CD4-positive, alpha-beta T cell treated with Interleukin-4 for 4 hours (primary cell): ENCODE measurements around the gene GAS2L1.

Experiments used
- DNase-seq: peaks from one replicate; pipeline ENCODE4 v3.0.0-alpha.2; 2020

The GAS2L1 gene

DNA sequence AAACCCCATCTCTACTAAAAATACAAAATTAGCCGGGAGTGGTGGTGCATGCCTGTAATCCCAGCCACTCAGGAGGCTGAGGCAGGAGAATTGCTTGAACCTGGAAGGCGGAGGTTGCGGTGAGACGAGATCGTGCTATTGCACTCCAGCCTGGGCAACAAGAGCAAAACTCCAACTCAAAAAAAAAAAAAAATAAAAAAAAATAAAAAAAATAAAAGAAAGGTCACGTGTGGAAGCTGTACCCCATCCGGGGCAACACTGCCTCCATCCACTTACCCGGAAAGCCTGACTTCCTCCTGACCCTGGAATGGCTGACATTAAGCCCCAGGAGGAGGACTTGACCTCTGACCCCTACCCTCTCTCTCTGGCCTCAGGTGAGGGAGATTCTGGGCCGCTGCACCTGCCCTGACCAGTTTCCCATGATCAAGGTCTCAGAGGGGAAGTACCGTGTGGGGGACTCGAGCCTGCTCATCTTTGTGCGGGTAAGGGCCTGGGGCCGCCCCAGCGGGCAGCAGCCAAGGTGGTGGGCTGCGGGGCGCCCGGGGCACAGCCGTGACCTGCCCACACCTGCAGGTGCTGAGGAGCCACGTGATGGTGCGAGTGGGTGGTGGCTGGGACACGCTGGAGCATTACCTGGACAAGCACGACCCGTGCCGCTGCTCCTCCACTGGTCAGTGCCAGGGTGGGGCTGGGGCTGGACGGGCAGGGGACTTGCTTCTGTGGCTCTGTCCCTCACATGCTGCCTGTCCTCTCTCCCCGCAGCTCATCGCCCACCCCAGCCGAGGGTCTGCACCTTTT, 3.8 kb downstream of the GAS2L1 start:
- no peak for DNase-seq

DNA sequence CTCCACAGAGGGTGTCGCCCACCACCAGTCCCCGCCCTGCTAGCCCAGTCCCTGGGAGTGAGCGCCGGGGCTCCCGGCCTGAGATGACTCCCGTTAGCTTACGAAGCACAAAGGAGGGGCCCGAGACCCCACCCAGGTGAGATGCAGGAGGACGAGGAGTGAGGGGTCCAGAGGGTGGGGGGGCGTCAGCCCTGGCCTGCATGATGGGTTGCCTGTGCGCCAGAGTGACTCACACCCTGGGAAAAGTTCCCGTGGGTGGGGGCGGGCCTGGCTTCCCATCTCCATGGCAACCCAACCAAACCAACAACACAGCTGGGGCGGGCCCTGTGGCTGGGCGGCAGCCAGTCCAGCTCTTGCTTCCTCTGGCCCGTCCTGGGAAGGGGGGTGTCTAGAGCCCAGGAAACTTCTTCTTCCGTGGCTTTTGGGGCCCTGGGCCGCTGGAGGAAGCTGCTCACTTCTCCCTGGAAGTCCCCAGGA, 4.5 kb downstream of the GAS2L1 start:
- DNase-seq, result peak; percentile 73

DNA sequence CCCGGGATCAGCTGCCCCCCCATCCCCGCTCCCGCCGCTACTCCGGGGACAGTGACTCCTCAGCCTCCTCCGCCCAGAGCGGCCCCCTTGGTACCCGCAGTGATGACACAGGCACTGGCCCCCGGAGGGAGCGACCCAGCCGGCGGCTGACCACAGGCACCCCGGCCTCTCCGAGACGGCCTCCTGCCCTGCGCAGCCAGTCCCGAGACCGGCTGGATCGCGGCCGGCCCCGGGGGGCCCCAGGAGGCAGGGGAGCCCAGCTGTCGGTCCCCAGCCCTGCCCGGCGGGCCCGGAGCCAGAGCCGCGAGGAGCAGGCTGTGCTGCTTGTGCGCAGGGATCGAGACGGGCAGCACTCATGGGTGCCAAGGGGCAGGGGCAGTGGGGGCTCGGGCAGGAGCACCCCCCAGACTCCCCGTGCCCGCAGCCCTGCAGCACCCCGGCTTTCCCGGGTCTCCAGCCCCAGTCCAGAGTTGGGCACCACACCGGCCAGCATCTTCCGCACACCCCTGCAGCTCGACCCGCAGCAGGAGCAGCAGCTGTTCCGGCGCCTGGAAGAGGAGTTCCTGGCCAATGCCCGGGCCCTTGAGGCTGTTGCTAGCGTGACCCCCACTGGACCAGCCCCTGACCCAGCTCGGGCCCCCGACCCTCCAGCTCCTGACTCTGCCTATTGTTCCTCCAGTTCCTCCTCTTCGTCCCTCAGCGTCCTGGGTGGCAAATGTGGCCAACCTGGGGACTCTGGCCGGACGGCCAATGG, 5.2 kb downstream of the GAS2L1 start:
- no peak for DNase-seq

DNA sequence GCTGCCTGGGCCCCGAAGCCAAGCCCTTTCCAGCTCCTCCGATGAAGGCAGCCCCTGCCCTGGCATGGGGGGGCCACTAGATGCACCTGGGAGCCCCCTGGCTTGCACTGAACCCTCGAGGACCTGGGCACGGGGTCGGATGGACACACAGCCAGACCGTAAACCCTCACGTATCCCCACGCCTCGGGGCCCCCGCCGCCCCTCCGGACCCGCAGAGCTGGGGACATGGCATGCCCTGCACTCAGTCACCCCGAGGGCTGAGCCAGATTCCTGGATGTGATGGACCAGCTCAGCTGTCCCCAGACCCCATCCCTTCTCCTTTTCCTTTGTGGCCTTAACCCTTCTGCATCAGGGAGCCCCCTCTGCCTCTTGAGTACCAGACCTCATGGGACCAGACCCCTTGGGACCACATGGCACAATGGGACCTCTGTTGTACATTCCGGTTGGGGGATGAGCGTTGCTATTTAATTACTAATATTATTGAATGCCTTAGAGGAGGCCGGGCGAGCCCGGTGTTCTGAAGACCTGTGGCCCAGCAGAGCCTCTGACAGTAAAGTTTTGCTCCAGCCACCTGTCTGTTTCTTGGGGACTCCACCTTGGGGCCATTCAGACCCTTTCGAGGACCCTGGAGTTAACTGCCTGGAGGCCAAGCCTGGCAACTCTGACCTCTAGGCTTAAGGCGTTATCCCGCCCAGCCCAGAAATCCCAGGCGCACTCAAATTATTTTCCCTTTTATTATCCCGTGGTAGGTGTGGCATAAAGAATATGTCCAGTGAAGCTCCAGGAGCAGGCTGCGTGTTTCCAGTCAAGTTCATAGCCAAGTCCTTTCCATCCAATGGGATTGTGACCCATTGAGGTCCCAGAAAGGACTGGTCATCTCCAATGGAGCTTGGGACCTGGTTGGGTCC, 6.0 kb downstream of the GAS2L1 start:
- no peak for DNase-seq

DNA sequence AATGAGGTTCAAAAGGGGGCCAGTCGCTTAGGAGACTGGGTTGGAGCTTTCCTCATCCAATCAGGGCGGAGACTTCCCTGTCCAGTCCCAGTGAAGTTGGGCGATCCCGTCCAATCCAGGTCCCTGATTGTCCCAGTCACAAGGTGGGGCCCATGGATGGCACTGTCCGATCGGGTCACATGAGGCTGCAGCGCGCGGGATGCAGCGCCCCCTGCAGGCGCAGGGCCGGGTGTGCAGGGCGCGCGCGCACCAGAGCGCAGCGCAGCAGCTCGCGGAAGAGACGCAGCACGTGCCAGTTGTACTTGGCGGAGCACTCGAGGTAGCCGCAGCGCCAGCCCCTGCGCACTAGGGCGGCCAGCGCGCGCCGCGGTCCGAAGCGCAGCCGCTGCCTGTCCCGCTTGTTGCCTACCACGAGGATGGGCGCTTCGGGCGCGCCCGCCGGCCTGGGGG, 6.7 kb downstream of the GAS2L1 start:
- DNase-seq, result no peak

DNA sequence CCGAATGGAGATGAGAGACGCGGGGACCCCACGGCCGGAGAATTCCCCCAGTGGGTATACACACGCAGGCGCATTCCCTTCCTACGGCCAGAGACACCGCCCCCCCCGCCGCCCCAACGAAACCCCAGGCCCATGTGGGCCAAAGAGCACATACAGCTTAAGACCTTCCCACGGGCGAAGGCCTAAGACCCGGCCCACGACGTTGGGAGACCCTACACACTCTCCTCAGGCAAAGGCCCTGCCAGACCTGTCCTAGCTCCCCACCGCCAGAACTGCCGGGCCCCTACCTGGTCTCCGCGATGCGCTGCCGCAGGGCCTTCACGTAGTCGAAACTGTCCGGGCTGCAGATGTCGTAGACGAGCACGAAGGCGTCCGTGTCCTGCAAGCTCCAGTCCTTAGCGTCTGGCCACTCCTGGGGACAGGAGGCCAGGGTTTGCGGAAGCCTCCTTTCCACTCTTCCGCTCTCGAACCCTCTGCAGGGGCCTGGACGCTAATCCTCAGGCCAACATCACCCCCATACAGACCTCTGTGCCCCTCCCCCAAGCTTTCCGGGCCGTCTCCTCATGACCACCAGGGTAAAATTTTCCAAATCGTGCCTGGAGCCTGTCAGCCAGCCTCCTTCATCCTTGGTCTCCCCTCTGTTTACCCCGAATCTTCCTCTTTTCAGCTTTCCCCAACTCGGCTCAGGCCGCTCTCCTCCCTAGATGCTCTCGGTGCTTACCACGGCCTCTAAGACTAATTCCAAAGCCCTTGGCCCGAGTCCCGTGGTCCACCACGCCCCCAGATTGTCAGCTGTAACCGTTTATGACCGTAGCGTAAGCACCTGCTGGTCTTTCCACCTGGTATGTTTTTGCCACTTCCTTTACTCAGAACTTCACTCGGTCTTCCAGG, 7.4 kb downstream of the GAS2L1 start:
- no peak for DNase-seq

DNA sequence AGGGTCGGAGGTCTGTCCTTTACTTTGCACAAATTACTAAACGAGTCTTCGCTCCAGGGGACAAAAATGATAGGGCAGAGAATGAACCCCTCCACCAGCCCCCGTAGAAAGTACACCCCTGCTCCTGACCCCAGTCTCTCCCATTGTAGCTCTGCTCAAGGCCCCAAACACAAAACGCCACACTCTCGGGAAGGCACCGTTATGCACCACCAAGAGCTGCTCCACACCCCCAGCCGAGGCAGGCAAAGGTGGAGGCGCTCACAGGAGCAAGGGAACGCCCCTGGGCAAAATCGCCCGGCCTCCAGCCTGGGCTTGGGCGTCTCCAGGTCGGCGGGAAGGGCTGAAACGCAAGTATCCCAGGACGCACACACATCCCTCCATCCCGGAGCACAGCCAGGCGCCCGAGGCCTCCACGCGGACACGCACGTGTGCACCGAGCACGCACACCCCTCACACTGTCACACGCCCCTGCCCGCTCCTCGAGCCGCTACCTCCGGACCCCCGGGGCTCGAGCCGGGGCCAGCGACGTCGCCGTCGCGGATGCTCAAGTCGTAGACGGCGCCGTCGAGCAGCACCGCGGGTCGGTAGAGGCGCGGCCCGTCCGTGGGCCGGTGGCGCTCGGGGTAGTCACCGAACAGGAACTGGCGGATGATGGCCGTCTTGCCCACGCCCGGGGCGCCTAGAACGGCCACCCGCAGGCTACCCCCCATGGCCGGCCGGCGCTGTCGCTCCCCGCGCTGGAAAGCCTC, 8.3 kb downstream of the GAS2L1 start:
- no peak for DNase-seq

DNA sequence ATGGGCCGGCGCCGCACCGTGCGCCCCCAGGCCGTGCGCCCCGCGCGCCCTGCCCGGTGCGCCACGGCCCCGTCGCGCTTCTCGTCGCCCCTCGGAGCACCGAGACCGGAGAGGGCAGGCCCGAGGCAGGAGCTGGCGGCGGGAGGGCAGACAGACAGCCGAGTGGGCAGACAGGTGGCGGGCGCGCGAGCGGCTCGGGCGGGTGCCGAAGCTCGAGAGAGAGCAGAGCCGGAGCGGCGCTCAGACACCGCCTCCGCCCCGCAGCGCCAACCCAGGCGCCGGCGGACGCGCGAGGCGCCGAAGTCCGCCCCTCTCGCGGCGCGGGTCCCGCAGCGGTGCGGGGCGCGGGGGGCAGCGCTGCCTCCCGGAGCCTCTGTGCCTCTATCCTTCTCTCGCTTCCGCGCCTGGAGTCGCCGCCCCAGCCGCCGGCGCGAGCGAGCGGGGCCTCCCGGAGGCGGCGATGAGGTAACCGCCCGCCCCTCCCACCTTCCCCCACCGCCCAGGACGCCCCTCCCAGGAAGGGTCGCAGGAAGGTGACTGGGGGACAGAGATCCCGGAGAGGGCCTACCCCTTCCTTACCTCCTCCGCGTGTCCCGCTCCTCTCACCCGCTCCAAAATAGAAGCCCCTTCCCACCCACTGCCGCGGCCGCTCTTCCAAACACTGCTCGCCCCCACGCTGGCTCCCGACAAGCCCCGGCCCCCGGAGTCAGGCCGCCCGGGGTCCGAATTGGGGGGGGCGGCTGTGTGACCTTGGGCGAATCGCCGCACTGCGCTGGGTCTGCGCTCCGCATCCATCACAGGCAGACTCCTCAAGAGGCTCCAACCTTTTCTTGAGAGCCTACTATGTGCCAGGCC, 9.1 kb downstream of the GAS2L1 start, which contains the start of gene RASL10A:
Gene RASL10A (minus strand): TSS at position 412 of the 855 bp plus-strand sequence. CDS start 451 bp downstream, outside the sequence.
- no peak for DNase-seq

DNA sequence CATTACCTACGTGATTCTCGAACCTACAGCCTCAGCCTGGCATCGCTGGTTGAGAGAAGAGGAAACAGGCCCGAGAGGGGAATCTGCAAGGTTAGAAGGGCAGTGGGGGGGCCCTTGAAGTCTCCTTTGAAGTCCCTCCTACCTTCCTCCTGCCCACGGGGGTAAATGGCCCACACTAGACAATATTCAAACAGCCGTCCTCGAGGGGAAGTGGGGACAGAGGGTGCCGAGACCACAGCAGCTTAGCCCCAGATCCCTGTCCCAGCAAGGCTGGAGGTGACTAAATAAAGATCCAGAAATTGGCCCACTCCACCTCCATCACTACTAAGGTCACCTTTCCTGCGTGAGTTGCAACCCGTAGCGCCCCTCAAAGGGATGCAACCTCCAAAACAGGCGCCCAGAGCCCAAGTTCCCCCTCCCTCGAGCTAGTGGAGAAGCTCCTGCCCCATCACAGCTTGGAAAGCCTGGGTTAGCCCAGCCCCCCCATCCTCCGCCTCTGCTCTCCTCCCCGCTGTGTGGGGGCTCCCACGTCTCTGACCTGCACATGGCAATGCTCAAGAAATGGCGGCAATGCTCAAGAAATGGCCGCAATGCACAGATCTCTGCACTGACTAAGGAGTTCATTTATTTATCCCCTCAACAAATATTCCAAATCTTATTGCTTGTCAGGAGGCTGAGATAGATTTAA, 9.8 kb downstream of the GAS2L1 start:
- no peak for DNase-seq

DNA sequence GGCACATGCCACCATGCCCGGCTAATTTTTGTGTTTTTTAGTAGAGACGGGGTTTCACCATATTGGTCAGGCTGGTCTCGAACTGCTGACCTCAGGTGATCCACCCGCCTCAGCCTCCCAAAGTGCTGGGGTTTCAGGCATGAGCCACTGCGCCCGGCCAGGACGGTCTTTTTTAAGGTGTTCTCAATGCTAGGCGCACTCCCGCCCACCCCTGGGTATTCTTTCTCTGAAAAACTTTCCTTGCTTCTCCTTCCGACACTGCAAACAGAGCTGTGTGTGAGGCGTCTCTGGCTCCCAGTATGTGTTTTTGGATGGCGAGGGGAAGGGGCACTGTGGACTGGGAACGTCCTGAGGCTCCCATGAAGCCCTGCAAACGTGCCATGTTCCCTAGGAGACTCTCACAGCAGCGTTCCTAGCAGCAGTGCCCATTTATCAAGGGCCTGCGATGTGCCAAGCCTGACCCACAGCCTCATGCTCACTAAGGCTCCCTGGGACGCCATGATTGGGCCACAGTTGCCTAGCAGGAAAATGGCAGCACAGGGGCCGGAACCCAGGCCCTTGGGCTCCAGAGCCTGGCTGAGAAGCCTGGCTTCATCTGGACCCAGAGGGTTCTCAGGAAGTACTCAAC, 11.5 kb downstream of the GAS2L1 start:
- no peak for DNase-seq

DNA sequence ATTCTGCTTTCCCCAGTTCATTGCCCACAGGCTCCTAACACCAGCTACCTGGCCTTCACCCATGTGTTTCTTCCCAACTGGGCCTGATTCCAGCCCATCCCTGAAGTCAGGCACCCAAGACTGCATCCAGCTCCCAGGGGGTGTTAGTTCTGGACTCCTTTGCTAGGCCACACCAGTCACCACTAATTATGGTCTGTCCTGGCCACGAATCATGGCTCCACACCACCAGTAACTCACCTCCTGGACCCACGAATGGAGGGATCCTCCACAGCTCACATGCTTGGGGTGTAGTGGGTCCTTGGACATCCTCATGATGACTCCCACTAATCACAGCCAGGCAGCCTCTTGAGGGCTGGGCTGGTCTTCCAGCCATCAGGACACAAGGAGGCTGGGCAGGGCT, 12.6 kb downstream of the GAS2L1 start:
- no peak for DNase-seq

DNA sequence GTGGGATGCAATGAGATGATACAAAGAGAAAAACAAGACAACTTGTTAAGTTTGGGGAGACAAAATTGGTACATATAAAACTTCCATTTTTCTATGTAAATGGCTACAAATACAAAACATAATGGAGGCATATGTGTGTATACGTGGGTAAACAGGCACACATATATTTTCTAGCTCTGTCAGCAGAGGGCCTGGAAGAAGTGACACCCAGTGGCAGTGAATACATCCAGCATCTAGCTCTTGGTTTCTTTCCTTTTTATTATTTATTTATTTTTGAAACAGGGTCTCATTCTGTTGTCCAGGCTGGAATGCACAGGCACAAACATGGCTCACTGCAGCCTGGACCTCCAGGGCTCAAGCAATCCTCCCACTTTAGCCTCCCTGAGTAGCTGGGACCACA, 14.1 kb downstream of the GAS2L1 start:
- no peak for DNase-seq

DNA sequence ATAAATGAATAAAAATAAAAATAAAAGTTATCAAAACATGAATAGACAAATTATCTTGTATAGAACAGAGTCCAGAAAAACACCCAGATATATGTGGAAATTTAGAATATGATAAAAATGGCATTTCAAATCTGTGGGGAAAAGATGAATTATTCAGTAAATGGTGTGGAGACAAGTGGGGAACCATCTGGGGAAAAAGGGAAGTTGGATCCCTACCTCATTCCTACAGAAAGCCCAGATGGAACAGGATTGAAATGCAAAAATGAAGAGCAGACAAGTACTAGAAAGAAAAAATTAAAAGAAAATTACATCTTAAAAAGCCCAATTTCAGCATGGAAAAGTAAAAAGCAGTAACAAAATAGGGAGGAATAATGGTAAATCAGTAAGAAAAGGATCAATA, 17.2 kb downstream of the GAS2L1 start:
- DNase-seq, result no peak

DNA sequence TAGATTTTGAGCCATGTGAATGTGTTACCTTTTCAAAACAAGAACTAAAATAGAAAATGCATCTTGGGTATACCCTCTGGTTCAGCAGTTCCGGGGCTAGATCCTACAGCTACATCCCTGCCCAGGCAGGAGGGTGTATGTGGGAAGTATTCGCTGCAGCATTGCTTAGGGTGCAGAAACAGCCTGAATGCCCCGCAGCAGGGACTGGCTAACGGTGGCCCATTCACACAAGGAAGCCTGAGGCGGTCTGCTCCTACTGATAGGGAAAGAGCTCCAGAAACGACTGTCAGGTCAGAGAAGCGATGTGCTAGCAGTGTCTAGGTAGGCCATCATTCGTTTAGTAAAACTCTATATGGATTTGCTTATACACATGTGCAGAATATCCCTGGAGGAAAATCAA, 18.9 kb downstream of the GAS2L1 start:
- DNase-seq, result no peak

DNA sequence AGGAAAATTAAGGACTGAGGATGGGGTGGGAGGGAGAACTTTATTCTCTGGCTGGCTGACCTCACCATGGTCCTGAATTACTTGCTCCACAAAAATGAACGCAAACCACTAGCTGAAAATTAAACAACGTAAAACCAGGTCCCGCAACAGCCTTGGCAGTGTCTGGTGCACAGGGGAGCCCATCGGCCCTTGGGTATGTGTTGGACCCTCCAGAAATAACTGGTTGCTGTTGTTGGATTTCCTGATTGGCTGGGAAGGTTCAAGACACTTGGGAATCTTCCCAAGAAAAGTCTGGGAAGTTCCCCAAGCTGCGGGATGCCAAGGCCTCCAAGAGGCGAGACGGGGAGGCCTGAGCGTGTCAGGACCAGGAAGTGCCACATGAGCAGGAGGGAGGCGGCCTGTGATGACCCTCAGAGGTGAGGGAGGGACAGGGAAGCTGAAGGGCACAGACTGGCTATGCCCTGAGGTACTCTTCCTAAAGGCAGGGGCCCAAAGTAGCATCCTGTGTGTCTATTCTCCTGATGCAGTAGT, 19.4 kb downstream of the GAS2L1 start:
- DNase-seq, result no peak

DNA sequence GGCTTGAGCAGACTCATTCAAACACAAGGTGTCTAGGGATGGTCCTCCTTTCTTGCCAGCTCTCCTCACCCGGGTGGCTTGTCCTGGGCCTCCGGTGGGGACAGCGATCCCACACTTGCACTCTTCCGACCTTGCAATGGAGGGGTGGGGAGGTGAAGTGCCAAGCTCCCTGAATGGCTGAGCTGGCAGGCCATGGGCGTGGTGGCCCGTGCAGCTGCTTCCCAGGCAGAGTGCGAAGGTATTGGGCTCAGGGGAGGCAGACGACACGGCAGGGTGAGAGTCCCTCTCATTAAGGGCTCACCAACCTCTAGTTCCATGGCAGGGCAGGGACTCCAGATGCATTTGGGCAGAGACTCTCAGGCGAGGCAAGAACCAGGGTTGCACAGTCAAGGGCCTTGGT, 20.0 kb downstream of the GAS2L1 start:
- DNase-seq, result no peak

DNA sequence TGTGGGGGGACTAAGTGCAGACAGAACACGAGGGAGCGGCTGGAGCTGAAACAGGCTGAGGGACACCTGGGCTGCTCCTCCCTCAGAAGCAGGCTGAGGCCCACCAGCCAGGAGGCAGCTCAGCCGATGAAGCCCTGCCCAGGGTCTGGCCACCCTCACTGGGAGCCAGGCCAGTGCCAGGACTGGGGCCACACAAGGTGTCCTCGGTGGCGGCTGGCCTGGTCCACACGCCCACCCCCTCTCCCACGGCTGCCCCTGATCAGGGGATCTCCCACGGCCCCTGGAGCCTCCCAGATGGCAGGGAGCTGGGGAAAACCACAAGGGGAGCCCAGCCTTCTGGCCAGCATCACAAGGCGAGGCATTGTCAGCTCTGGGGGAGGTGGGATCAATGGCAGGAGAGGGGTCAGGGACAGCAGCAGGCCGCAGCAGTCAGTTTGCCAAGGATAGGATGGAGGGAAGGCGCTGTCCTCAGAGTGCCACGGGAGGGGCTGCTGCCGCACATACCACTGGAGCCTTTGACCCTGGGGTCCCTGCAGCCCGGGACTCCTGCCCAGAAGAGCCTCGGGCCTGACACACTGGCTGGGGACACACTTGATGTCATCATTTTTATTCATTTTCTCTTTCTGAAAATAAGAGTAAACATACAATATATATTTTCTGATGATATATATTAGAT, 20.8 kb downstream of the GAS2L1 start:
- no peak for DNase-seq

DNA sequence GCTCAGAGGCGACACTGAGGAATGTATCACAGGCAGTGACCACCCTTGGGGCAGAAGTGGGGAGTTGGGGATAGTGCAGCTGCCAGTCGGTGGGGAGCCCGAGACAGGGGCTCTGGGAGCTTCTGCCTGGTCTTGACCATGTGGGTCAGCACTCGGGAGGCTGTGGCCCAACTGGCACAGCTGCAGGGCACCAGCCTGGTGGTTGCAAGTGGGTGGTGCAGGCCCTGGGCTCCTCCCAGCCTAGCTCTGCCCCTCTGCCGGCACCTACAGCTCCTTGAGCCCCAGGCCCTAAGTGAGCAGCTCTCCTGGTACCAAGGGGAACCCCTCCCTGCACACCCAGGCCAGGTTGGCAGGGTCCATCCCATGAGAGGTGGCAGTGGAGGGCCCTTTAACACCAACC, 21.6 kb downstream of the GAS2L1 start:
- no peak for DNase-seq
